Measurements from ENCODE around the gene TMC3.

GRCh38 chr15:81297603-81298575, 76.1 kb downstream of the TMC3 start:
- TF ChIP-seq CTCF (IDR thresholded peaks at IDR 0.05) (no peak), POLR2A (IDR thresholded peaks at IDR 0.05) (no peak)
